Osteoblast (primary cell): ENCODE data around the gene DPF1. TPM values are rescaled to one million over a fixed set of nuclear protein-coding genes. Genes with fewer than 3 reads are reported as not detected.
A peak's percentile ranks its signal among the peaks of the same experiment; 100 is the strongest.

Source experiments
- DNase-seq: peaks from one replicate; pipeline ENCODE4 v3.0.0; 2011; ENCODE audit warnings: low spot score, mixed read lengths; ENCODE audit not compliant: insufficient read length; ENCODE audit errors: missing footprints
- H2AFZ ChIP-seq: 2 replicates; pipeline ENCODE4 v1.6.0; 2011; ENCODE audit warnings: mild to moderate bottlenecking, low read length
- H3K27ac ChIP-seq: 2 replicates; pipeline ENCODE4 v1.5.1; 2011; ENCODE audit warnings: mild to moderate bottlenecking, low read depth, low read length, moderate library complexity
- H3K27me3 ChIP-seq: 2 replicates; pipeline ENCODE4 v1.6.0; 2012; ENCODE audit warnings: mild to moderate bottlenecking, control low read depth, inconsistent platforms, low read length, moderate library complexity; ENCODE audit not compliant: insufficient read depth
- H3K36me3 ChIP-seq: 2 replicates; pipeline ENCODE4 v1.5.1; 2011; ENCODE audit warnings: mild to moderate bottlenecking, low read length, control low read depth, moderate library complexity; ENCODE audit not compliant: insufficient read depth
- H3K4me1 ChIP-seq: 2 replicates; pipeline ENCODE4 v1.5.1; 2011; ENCODE audit warnings: mild to moderate bottlenecking, low read length, control low read depth, moderate library complexity; ENCODE audit not compliant: insufficient read depth
- H3K4me2 ChIP-seq: 2 replicates; pipeline ENCODE4 v1.6.0; 2011; ENCODE audit warnings: mild to moderate bottlenecking, low read length; ENCODE audit not compliant: insufficient read depth
- H3K4me3 ChIP-seq: fragments of 200-600 bp; sonication (generic); 3 replicates; pipeline ENCODE4 v1.5.1; 2012; ENCODE audit warnings: mild to moderate bottlenecking, low read length, inconsistent platforms; ENCODE audit not compliant: insufficient read depth
- H3K79me2 ChIP-seq: 2 replicates; pipeline ENCODE4 v1.6.0; 2012; ENCODE audit warnings: mild to moderate bottlenecking, low read length, control low read depth, inconsistent platforms; ENCODE audit not compliant: insufficient read depth
- H3K9me3 ChIP-seq: 2 replicates; pipeline ENCODE4 v1.5.1; 2011; ENCODE audit warnings: low read depth, low read length, control low read depth
- H4K20me1 ChIP-seq: 2 replicates; pipeline ENCODE4 v1.6.0; 2012; ENCODE audit warnings: mild to moderate bottlenecking, low read length, control low read depth; ENCODE audit not compliant: insufficient read depth
- total RNA-seq: library from RNA; depleted of rRNA; stranded (reverse); fragments of >200 nt; gene quantifications from 2 replicates; pipeline ENCODE4 v1.2.3, GENCODE V29; 2012
- TF ChIP-seq, protein P1 (sequence below): IDR thresholded peaks from 2 replicates; pipeline ENCODE4 v1.5.1; 2011; ENCODE audit warnings: mild to moderate bottlenecking, low read depth, low read length, moderate library complexity; ENCODE audit errors: extremely low read depth

The DPF1 gene
- total RNA-seq, 1 donor, result 0.72 TPM

DNA sequence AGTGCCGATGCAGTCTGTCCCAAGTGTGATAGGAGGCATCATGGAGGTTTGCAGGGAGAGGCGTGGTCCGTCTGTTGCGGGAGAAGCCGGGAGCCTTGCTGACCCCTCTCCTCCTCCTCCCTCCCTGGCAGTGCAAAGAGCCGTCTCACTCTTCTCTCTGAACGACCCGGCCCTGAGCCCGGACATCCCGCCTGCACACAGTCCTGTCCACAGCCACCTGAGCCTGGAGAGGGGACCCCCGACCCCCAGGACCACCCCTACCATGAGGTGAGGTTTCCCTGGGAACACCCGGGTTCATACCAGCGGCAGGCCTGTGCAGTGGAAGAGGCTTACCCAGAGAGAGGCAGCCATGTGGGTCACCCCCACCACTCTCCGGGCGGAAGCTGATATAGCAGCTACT, 22.3 kb downstream of the DPF1 start:
- no peaks in the 10 kb centered on the region for H3K27me3 ChIP-seq
- no peaks in the 10 kb centered on the region for H3K9me3 ChIP-seq
- H3K4me1 ChIP-seq, result no peaks in the 10 kb centered on the region
- TF ChIP-seq, protein P1, sequence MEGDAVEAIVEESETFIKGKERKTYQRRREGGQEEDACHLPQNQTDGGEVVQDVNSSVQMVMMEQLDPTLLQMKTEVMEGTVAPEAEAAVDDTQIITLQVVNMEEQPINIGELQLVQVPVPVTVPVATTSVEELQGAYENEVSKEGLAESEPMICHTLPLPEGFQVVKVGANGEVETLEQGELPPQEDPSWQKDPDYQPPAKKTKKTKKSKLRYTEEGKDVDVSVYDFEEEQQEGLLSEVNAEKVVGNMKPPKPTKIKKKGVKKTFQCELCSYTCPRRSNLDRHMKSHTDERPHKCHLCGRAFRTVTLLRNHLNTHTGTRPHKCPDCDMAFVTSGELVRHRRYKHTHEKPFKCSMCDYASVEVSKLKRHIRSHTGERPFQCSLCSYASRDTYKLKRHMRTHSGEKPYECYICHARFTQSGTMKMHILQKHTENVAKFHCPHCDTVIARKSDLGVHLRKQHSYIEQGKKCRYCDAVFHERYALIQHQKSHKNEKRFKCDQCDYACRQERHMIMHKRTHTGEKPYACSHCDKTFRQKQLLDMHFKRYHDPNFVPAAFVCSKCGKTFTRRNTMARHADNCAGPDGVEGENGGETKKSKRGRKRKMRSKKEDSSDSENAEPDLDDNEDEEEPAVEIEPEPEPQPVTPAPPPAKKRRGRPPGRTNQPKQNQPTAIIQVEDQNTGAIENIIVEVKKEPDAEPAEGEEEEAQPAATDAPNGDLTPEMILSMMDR, result no peak
- H3K79me2 ChIP-seq, result no peaks in the 10 kb centered on the region
- H3K4me3 ChIP-seq, result no peak overlapping the region
- peaks cover 47% of the 10 kb centered on the region for H3K36me3 ChIP-seq
- no peak overlapping the region for H3K4me2 ChIP-seq
- H4K20me1 ChIP-seq, result peaks cover 4% of the 10 kb centered on the region
- no peak overlapping the region for H3K27ac ChIP-seq
- H2AFZ ChIP-seq, result no peak overlapping the region
- no peak for DNase-seq

DNA sequence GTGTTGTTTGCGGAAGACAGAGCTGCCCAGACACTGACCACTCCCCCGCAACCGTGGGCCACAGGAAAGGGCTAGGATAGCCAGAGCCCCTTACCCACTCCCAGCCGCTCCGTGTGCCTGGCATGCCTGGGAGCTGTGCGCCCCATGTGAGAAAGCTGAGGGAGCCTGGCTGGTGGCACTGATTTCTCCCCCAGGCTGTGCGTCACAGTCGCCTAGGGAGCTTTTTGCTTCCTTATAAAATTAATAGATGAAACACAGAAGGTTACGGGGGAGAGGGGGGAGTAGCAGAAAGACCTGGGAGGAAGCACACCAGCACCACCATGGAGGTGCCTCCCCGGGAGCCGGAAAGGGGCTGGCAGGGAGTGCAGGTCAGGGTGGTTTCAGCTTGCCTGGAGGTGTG, 24.7 kb downstream of the DPF1 start:
- no peak overlapping the region for H2AFZ ChIP-seq

DNA sequence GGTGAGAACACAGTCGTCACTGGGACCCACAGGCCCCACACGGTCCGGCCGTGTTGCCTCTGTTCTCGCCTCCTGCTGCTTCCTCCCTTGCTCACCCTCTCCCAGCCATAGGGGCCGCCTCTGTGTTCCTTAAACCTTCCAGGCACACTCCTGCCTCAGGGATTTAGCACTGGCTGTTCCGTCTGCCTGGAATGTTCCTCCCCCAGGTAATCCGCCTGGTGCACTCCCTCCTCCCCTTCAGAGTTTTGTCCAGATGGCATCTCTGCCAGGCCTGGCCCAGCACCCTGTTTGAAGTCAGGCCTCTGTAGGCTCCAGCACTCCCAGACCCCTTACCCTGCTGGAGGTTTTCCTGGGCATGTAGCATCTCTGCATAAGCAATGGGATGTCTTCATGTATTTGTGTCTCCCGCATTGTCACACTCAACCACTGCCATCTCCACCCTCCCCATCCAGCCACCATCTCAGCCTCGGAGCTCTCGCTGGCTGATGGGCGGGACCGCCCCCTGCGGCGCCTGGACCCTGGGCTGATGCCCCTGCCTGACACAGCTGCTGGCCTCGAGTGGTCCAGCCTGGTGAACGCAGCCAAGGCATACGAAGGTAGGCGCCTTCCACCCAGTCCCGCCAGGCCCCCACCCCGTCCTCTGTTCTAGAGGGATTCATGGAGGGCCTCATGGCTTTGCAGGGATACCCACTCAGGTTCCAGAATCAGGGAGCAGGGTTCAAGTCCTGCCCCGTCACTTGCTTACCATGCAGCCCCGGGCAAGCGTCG, 25.9 kb downstream of the DPF1 start:
- no peaks in the 10 kb centered on the region for H3K4me1 ChIP-seq
- no peak overlapping the region for H3K27ac ChIP-seq

More for the DNA sequence above, 24.7 kb downstream of the DPF1 start:
- Histone ChIP-seq H3K79me2 (no peaks in the 10 kb centered on the region), H4K20me1 (peaks cover 4% of the 10 kb centered on the region), H3K9me3 (no peaks in the 10 kb centered on the region), H3K36me3 (peaks cover 41% of the 10 kb centered on the region), H3K27me3 (no peaks in the 10 kb centered on the region), H3K4me2 (no peak overlapping the region), H3K4me3 (no peak overlapping the region), H3K27ac (no peak overlapping the region), H3K4me1 (no peaks in the 10 kb centered on the region)
- peak; percentile 49 for DNase-seq
- TF ChIP-seq, protein P1, result no peak

More for the DNA sequence above, 25.9 kb downstream of the DPF1 start:
- Histone ChIP-seq H2AFZ (no peak overlapping the region), H3K4me2 (no peak overlapping the region), H3K9me3 (no peaks in the 10 kb centered on the region), H3K4me3 (no peak overlapping the region), H4K20me1 (peaks cover 4% of the 10 kb centered on the region), H3K79me2 (no peaks in the 10 kb centered on the region), H3K27me3 (no peaks in the 10 kb centered on the region), H3K36me3 (peaks cover 34% of the 10 kb centered on the region)
- DNase-seq, result peak; percentile 46
- TF ChIP-seq, protein P1, result no peak
